ENCODE data around the gene ST6GAL1. TPM values are rescaled to one million over a fixed set of nuclear protein-coding genes. Genes with fewer than 3 reads are reported as not detected.

The ST6GAL1 gene
- total and polyA plus RNA-seq, 4 donors = 15.1 to 113 (median 60.4) TPM

- Histone ChIP-seq H3K27ac (ENCODE audit: low read depth in 1 of 2, low read length in 1 of 2) (no peak overlapping the region), H3K4me1 (ENCODE audit: control insufficient read depth in 5 of 5, insufficient read depth in 5 of 5, low read length in 5 of 5) (peaks cover 0 to 8% (median 0%) of the 10 kb centered on the region in 5 donors)
Observed at GRCh38 chr3:186997473-186997939, 67.2 kb downstream of the ST6GAL1 start.

GRCh38 chr3:186998937-186999368, 68.6 kb downstream of the ST6GAL1 start:
- H3K27me3 ChIP-seq (ENCODE audit: control insufficient read depth in 3 of 3, insufficient read depth in 3 of 3, low read length in 2 of 3) = no peaks in the 10 kb centered on the region
- WGBS, 2 donors = 75 to 89% methylated on average over 9 of the region's 9 CpGs
- no peak for TF ChIP-seq CTCF (IDR thresholded peaks at IDR 0.05; ENCODE audit: control extremely low read depth, extremely low read depth)
- peaks cover 0 to 8% (median 0%) of the 10 kb centered on the region in 5 donors for H3K4me1 ChIP-seq (ENCODE audit: control insufficient read depth in 5 of 5, insufficient read depth in 5 of 5, low read length in 5 of 5)
- no peak for DNase-seq
- no peak overlapping the region for H3K27ac ChIP-seq (ENCODE audit: low read depth in 1 of 2, low read length in 1 of 2)
- peaks cover 0 to 4% (median 0%) of the 10 kb centered on the region in 4 donors for H3K36me3 ChIP-seq (ENCODE audit: control insufficient read depth in 4 of 4, insufficient read depth in 4 of 4, low read length in 4 of 4)
- ATAC-seq (ENCODE audit: insufficient read depth, low FRiP score) = no peak
- no peak overlapping the region for H3K9ac ChIP-seq (ENCODE audit: insufficient read depth in 1 of 2, low read length in 2 of 2)
- peaks cover 0 to under 1% (median 0%) of the 10 kb centered on the region in 4 donors for H3K9me3 ChIP-seq (ENCODE audit: control insufficient read depth in 4 of 4, insufficient read depth in 3 of 4, low read length in 3 of 4)
- H3K4me3 ChIP-seq = no peak overlapping the region

More at GRCh38 chr3:186997473-186997939, 67.2 kb downstream of the ST6GAL1 start:
- WGBS, 2 donors = 89 to 92% methylated on average over 10 of the region's 10 CpGs
- Histone ChIP-seq H3K9me3 (ENCODE audit: control insufficient read depth in 4 of 4, insufficient read depth in 3 of 4, low read length in 3 of 4) (no peaks in the 10 kb centered on the region), H3K36me3 (ENCODE audit: control insufficient read depth in 4 of 4, insufficient read depth in 4 of 4, low read length in 4 of 4) (peaks cover 0 to 4% (median 0%) of the 10 kb centered on the region in 4 donors), H3K4me3 (no peak overlapping the region), H3K9ac (ENCODE audit: insufficient read depth in 1 of 2, low read length in 2 of 2) (no peak overlapping the region), H3K27me3 (ENCODE audit: control insufficient read depth in 3 of 3, insufficient read depth in 3 of 3, low read length in 2 of 3) (no peaks in the 10 kb centered on the region)
- ATAC-seq (ENCODE audit: insufficient read depth, low FRiP score) (no peak), DNase-seq (no peak)
- no peak for TF ChIP-seq CTCF (IDR thresholded peaks at IDR 0.05; ENCODE audit: control extremely low read depth, extremely low read depth)

DNA sequence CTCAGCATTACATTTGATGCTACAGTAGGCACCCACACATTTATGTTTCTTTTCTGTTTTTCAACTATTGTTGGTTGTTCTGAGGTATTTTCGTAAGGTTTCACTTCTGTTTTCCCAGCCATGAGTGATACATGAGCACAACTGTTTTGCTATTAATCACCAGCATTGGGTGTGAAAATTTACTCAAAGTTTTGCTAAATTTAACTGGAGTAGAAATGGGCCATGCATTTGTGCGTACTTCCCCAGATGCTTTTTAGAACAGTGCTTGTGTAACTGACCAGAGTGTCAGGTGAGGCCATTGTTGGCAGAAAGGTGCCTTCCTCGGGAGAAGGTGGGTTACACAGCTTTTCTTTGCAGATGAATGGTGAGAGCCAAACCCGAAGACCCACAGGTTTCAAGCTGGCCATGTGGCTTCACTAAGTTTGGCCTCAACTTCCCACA, 70.4 kb downstream of the ST6GAL1 start:
- Histone ChIP-seq H3K4me1 (ENCODE audit: control insufficient read depth in 5 of 5, insufficient read depth in 5 of 5, low read length in 5 of 5) (peaks cover 0 to 8% (median 0%) of the 10 kb centered on the region in 5 donors), H3K4me3 (no peak overlapping the region), H3K36me3 (ENCODE audit: control insufficient read depth in 4 of 4, insufficient read depth in 4 of 4, low read length in 4 of 4) (peaks cover 0 to 5% (median 0%) of the 10 kb centered on the region in 4 donors), H3K27ac (ENCODE audit: low read depth in 1 of 2, low read length in 1 of 2) (no peak overlapping the region), H3K9ac (ENCODE audit: insufficient read depth in 1 of 2, low read length in 2 of 2) (no peak overlapping the region), H3K27me3 (ENCODE audit: control insufficient read depth in 3 of 3, insufficient read depth in 3 of 3, low read length in 2 of 3) (no peaks in the 10 kb centered on the region), H3K9me3 (ENCODE audit: control insufficient read depth in 4 of 4, insufficient read depth in 3 of 4, low read length in 3 of 4) (peaks cover 0 to 2% (median 0%) of the 10 kb centered on the region in 4 donors)
- WGBS, 2 donors = 75 to 77% methylated on average over 4 of the region's 4 CpGs
- DNase-seq (no peak), ATAC-seq (ENCODE audit: insufficient read depth, low FRiP score) (no peak)
- TF ChIP-seq CTCF (IDR thresholded peaks at IDR 0.05; ENCODE audit: control extremely low read depth, extremely low read depth) = no peak

DNA sequence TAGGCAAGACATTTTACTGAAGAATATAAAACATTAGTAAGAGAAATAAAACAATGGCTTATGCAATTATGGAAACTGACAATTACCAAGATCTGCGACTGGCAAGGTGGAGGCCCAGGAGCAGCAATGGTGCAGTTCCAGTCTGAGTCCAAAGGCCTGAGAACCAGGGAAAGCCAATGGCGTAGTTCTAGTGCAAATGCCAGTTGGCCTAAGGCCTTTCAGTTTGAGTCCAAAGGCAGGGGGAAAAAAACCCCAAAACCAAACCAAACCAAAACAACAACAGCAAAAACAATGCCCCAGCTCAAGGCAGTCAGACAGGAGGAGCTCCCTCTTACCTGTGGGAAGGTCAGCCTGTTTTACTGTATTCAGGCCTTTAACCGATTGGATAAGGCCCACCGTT, 72.6 kb downstream of the ST6GAL1 start:
- Histone ChIP-seq H3K4me1 (ENCODE audit: control insufficient read depth in 5 of 5, insufficient read depth in 5 of 5, low read length in 5 of 5) (peaks cover 0 to 6% (median 0%) of the 10 kb centered on the region in 5 donors), H3K27me3 (ENCODE audit: control insufficient read depth in 3 of 3, insufficient read depth in 3 of 3, low read length in 2 of 3) (no peaks in the 10 kb centered on the region), H3K4me3 (no peak overlapping the region), H3K36me3 (ENCODE audit: control insufficient read depth in 4 of 4, insufficient read depth in 4 of 4, low read length in 4 of 4) (peaks cover 0 to 2% (median 0%) of the 10 kb centered on the region in 4 donors), H3K9me3 (ENCODE audit: control insufficient read depth in 4 of 4, insufficient read depth in 3 of 4, low read length in 3 of 4) (peaks cover 0 to 2% (median 0%) of the 10 kb centered on the region in 4 donors), H3K27ac (ENCODE audit: low read depth in 1 of 2, low read length in 1 of 2) (no peak overlapping the region), H3K9ac (ENCODE audit: insufficient read depth in 1 of 2, low read length in 2 of 2) (no peak overlapping the region)
- ATAC-seq (ENCODE audit: insufficient read depth, low FRiP score) = no peak
- WGBS, 2 donors = 96 to 98% methylated on average over 4 of the region's 4 CpGs
- DNase-seq = no peak
- no peak for TF ChIP-seq CTCF (IDR thresholded peaks at IDR 0.05; ENCODE audit: control extremely low read depth, extremely low read depth)

Data from lung (tissue), 12 donors.